ENCODE data around the gene RAB3C.

RAB3C gene

DNA sequence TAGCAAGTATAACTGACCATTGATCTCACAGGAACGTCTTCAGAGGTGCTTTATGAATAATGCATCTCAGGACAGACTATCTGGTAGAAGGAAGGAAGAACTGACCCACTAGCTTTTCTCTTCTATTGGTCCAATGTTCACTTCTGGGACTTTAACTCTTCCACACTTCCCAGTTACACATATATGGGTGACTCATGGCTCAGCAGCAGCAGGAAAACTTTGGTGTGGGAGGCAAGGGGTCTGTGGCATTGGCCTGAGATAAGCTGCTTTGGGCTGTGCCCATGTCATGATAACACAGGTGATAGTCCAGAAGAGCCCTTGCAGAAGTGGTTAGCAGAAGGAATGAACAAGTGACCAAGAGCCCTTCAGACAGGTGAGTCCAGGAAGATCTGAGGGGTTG is 148.8 kb downstream of the RAB3C start:
- no peaks in the 10 kb centered on the region for H3K4me1 ChIP-seq (ENCODE audit: control insufficient read depth in 1 of 2, insufficient read depth in 1 of 2, low read depth in 1 of 2, low read length in 1 of 2)
- TF ChIP-seq, protein P1, sequence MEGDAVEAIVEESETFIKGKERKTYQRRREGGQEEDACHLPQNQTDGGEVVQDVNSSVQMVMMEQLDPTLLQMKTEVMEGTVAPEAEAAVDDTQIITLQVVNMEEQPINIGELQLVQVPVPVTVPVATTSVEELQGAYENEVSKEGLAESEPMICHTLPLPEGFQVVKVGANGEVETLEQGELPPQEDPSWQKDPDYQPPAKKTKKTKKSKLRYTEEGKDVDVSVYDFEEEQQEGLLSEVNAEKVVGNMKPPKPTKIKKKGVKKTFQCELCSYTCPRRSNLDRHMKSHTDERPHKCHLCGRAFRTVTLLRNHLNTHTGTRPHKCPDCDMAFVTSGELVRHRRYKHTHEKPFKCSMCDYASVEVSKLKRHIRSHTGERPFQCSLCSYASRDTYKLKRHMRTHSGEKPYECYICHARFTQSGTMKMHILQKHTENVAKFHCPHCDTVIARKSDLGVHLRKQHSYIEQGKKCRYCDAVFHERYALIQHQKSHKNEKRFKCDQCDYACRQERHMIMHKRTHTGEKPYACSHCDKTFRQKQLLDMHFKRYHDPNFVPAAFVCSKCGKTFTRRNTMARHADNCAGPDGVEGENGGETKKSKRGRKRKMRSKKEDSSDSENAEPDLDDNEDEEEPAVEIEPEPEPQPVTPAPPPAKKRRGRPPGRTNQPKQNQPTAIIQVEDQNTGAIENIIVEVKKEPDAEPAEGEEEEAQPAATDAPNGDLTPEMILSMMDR (IDR thresholded peaks at IDR 0.05), result no peak
- H3K9me3 ChIP-seq, result no peaks in the 10 kb centered on the region
- H3K27me3 ChIP-seq, result no peaks in the 10 kb centered on the region
- no peak overlapping the region for H3K4me3 ChIP-seq (ENCODE audit: low read depth in 1 of 2, low read length in 1 of 2)
- H3K27ac ChIP-seq, result no peak overlapping the region
- no peaks in the 10 kb centered on the region for H3K36me3 ChIP-seq

DNA sequence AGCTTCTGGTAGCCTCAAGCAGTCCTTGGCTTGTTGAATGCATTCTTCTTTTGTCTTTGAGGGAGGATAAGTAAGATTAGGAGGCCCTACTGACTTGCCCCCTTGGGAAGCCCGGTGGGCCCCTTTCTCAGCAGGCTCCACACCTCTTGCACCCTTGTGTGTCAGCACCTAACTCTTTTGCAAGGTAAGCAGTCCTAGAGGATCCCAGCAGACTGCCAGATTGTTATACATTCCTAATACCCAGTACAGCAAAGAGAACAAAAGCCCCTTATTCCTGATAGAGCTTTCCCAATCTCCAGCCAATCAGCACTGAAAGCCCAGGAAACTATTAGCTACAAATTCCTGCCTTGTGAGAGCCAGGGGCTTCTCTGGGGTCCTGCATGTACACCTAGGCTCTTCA is 152.8 kb downstream of the RAB3C start:
- H3K36me3 ChIP-seq, result no peaks in the 10 kb centered on the region
- no peaks in the 10 kb centered on the region for H3K4me1 ChIP-seq (ENCODE audit: control insufficient read depth in 1 of 2, insufficient read depth in 1 of 2, low read depth in 1 of 2, low read length in 1 of 2)
- H3K4me3 ChIP-seq (ENCODE audit: low read depth in 1 of 2, low read length in 1 of 2), result no peak overlapping the region
- TF ChIP-seq, protein P1 (IDR thresholded peaks at IDR 0.05), result no peak
- no peak overlapping the region for H3K27ac ChIP-seq
- H3K27me3 ChIP-seq, result no peaks in the 10 kb centered on the region
- H3K9me3 ChIP-seq, result no peaks in the 10 kb centered on the region

DNA sequence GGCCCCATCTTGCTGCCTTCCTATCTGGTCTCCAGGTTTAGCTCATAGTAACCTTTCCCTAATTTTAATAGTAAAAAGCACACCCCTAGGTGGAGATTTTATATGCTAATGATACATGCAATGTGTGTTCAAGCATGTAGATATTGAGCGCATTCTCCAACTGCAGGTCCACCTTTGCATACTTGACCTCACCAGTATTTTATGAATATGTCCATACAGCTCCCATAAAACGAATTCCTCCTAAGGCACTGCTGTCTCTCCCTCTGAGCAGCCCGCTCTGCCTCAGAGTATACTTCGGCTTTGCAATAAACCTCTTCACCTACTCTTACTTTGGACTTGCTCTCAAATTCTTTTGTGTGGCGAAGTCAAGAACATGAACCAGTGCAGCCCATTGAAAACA is 153.3 kb downstream of the RAB3C start:
- Histone ChIP-seq H3K4me3 (ENCODE audit: low read depth in 1 of 2, low read length in 1 of 2) (no peak overlapping the region), H3K27ac (no peak overlapping the region), H3K4me1 (ENCODE audit: control insufficient read depth in 1 of 2, insufficient read depth in 1 of 2, low read depth in 1 of 2, low read length in 1 of 2) (no peaks in the 10 kb centered on the region), H3K27me3 (no peaks in the 10 kb centered on the region), H3K9me3 (no peaks in the 10 kb centered on the region), H3K36me3 (no peaks in the 10 kb centered on the region)
- TF ChIP-seq, protein P1 (IDR thresholded peaks at IDR 0.05), result no peak

DNA sequence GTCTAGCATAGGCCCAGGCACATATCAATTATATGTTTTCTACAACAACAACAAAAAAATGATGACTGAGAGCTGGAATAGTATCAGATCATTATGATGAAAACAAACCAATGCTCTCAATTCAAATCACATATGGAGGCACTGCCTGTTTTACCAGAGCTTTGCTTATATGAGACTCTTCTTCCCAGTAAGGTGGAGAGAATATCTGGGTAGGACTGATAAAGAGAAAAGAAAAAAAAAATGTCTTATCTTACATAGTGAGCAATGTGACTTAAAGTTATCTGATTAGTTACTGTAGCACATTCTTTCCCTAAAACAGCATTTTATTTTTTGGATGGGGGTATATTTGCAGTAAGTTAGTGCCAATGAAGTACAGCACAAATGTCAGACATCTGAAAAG is 154.8 kb downstream of the RAB3C start:
- Histone ChIP-seq H3K4me3 (ENCODE audit: low read depth in 1 of 2, low read length in 1 of 2) (no peak overlapping the region), H3K36me3 (no peaks in the 10 kb centered on the region), H3K27ac (no peak overlapping the region), H3K9me3 (no peaks in the 10 kb centered on the region), H3K27me3 (no peaks in the 10 kb centered on the region), H3K4me1 (ENCODE audit: control insufficient read depth in 1 of 2, insufficient read depth in 1 of 2, low read depth in 1 of 2, low read length in 1 of 2) (no peaks in the 10 kb centered on the region)
- TF ChIP-seq, protein P1 (IDR thresholded peaks at IDR 0.05), result no peak

DNA sequence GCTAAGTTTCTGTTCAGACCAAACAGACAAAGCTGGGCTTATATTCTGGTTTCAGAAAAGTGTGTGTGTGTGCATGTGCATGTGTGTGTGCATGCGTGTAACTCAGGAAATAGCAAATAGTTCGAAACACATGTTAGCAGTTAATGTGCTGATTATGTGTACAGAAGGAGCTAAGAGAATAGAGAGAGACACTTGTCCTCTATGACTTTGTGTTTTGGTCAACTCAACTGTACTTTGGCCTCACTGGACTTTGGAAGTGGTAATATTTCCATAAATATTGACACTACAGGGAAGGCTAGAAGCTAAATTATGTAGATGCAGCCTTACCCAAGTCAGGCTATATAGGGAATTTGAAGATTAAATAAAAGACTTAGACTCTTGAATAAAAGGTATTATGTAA is 155.5 kb downstream of the RAB3C start:
- no peaks in the 10 kb centered on the region for H3K27me3 ChIP-seq
- no peaks in the 10 kb centered on the region for H3K36me3 ChIP-seq
- H3K9me3 ChIP-seq, result no peaks in the 10 kb centered on the region
- H3K27ac ChIP-seq, result no peak overlapping the region
- H3K4me3 ChIP-seq (ENCODE audit: low read depth in 1 of 2, low read length in 1 of 2), result no peak overlapping the region
- TF ChIP-seq, protein P1 (IDR thresholded peaks at IDR 0.05), result no peak
- no peaks in the 10 kb centered on the region for H3K4me1 ChIP-seq (ENCODE audit: control insufficient read depth in 1 of 2, insufficient read depth in 1 of 2, low read depth in 1 of 2, low read length in 1 of 2)

DNA sequence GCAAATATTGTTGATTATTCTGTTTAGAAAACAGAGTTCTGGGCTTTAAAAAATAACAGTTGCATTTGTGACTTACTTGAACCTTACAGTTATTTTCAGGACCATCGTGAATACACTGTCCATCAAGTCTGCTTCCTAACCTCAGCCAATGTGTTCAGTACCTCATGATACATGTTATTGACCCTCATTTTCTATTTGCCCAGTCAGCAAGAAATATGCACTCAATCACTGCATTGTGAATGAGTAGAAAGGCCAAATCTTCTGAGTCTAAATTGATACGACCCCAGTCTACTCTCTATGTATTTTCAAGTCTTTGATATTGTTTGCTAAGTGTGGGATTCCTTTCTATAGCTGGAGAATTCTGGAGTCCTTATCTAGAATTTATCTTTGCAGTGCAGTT is 156.2 kb downstream of the RAB3C start:
- H3K9me3 ChIP-seq, result no peaks in the 10 kb centered on the region
- H3K4me3 ChIP-seq (ENCODE audit: low read depth in 1 of 2, low read length in 1 of 2), result no peak overlapping the region
- no peaks in the 10 kb centered on the region for H3K27me3 ChIP-seq
- TF ChIP-seq, protein P1 (IDR thresholded peaks at IDR 0.05), result no peak
- H3K36me3 ChIP-seq, result no peaks in the 10 kb centered on the region
- no peaks in the 10 kb centered on the region for H3K4me1 ChIP-seq (ENCODE audit: control insufficient read depth in 1 of 2, insufficient read depth in 1 of 2, low read depth in 1 of 2, low read length in 1 of 2)
- no peak overlapping the region for H3K27ac ChIP-seq
